HG02943 (cell line): ENCODE results near the gene TSPAN15.

ENCODE experiments used
- ATAC-seq: cut with Tn5 transposase; IDR thresholded peaks from one replicate; pipeline ENCODE4 v1.9.1; 2021; ENCODE audit warnings: mild to moderate bottlenecking, low read depth, moderate library complexity; ENCODE audit not compliant: unreplicated experiment

TSPAN15 gene

GRCh38 chr10:69451209-69451783 lies at the start of gene TSPAN15:
Gene TSPAN15 (plus strand): TSS chr10:69451465. CDS start chr10:69451595, 130 bp downstream.
- peak; percentile 64 for ATAC-seq

- ATAC-seq, result no peak
These were observed 48.9 kb upstream of the TSPAN15 start for GRCh38 chr10:69402386-69402785.

- ATAC-seq, result no peak
These were observed 48.2 kb upstream of the TSPAN15 start for GRCh38 chr10:69403066-69403465.

GRCh38 chr10:69403519-69403918 lies 47.7 kb upstream of the TSPAN15 start:
- no peak for ATAC-seq

GRCh38 chr10:69404786-69405185 lies 46.5 kb upstream of the TSPAN15 start:
- ATAC-seq, result no peak

- no peak for ATAC-seq
These were observed 46.0 kb upstream of the TSPAN15 start for GRCh38 chr10:69405221-69405620.

GRCh38 chr10:69406302-69406811 lies 44.9 kb upstream of the TSPAN15 start:
- ATAC-seq, result no peak

GRCh38 chr10:69406816-69407580 lies 44.3 kb upstream of the TSPAN15 start:
- ATAC-seq, result no peak

- ATAC-seq, result no peak
These were observed 43.5 kb upstream of the TSPAN15 start for GRCh38 chr10:69407621-69408301.

GRCh38 chr10:69408318-69409175 lies 42.7 kb upstream of the TSPAN15 start:
- ATAC-seq, result peak; percentile 76

- ATAC-seq, result no peak
These were observed 42.1 kb upstream of the TSPAN15 start for GRCh38 chr10:69409176-69409495.

GRCh38 chr10:69409968-69410367 lies 41.3 kb upstream of the TSPAN15 start:
- no peak for ATAC-seq

GRCh38 chr10:69410487-69410886 lies 40.8 kb upstream of the TSPAN15 start:
- ATAC-seq, result no peak

GRCh38 chr10:69411476-69411875 lies 39.8 kb upstream of the TSPAN15 start:
- ATAC-seq, result no peak

- no peak for ATAC-seq
These were observed 39.0 kb upstream of the TSPAN15 start for GRCh38 chr10:69412232-69412790.

GRCh38 chr10:69413221-69413865 lies 37.9 kb upstream of the TSPAN15 start:
- no peak for ATAC-seq

- no peak for ATAC-seq
These were observed 36.9 kb upstream of the TSPAN15 start for GRCh38 chr10:69414036-69415018.

- no peak for ATAC-seq
These were observed 36.2 kb upstream of the TSPAN15 start for GRCh38 chr10:69415049-69415448.

GRCh38 chr10:69415951-69416350 lies 35.3 kb upstream of the TSPAN15 start:
- no peak for ATAC-seq
